HL-60 (cell line): ENCODE data around the gene TGM4.

ENCODE experiments used
- DNase-seq, 2 experiments: peaks; one replicate each; pipeline ENCODE4 v3.0.0-alpha.2; 2010 to 2020; ENCODE audit warnings: low read depth in 1 of 2, low spot score in 1 of 2
- H3K27ac ChIP-seq: fragments of 250-450 bp; sonication (Bioruptor Pico); replicated peaks from 2 replicates; pipeline ENCODE4 v1.5.1; 2020; ENCODE audit warnings: mild to moderate bottlenecking, moderate library complexity
- H3K27me3 ChIP-seq: fragments of 250-450 bp; sonication (Bioruptor Pico); 2 replicates; pipeline ENCODE4 v1.5.1; 2021; ENCODE audit warnings: mild to moderate bottlenecking, moderate library complexity; ENCODE audit not compliant: insufficient read depth, poor library complexity, severe bottlenecking
- H3K4me3 ChIP-seq: replicated peaks from 2 replicates; pipeline ENCODE4 v1.5.1; 2011; ENCODE audit warnings: mild to moderate bottlenecking, control low read depth, low read length; ENCODE audit not compliant: insufficient read depth
- GABPA ChIP-seq: IDR thresholded peaks from 2 replicates; pipeline ENCODE4 v1.6.1; 2012; ENCODE audit warnings: low read depth
- POLR2AphosphoS5 ChIP-seq: IDR thresholded peaks from 2 replicates; pipeline ENCODE4 v1.6.1; 2012; ENCODE audit warnings: low read depth
- REST ChIP-seq: IDR thresholded peaks from 2 replicates; pipeline ENCODE4 v1.6.1; 2012; ENCODE audit warnings: low read depth; ENCODE audit not compliant: insufficient replicate concordance
- SPI1 ChIP-seq: IDR thresholded peaks from 2 replicates; pipeline ENCODE4 v1.6.1; 2012; ENCODE audit warnings: low read depth, mild to moderate bottlenecking, borderline replicate concordance
- TF ChIP-seq, protein P1 (sequence below): IDR thresholded peaks from one replicate; pipeline ENCODE4 v1.5.1; 2011; ENCODE audit warnings: low read length, control low read depth, inconsistent platforms; ENCODE audit not compliant: insufficient read depth

TGM4 gene

GRCh38 chr3:44903314-44903713 lies 28.9 kb downstream of the TGM4 start:
- no peak overlapping the region for H3K4me3 ChIP-seq
- no peak for DNase-seq
- H3K27me3 ChIP-seq = no peaks in the 10 kb centered on the region
- TF ChIP-seq, protein P1, sequence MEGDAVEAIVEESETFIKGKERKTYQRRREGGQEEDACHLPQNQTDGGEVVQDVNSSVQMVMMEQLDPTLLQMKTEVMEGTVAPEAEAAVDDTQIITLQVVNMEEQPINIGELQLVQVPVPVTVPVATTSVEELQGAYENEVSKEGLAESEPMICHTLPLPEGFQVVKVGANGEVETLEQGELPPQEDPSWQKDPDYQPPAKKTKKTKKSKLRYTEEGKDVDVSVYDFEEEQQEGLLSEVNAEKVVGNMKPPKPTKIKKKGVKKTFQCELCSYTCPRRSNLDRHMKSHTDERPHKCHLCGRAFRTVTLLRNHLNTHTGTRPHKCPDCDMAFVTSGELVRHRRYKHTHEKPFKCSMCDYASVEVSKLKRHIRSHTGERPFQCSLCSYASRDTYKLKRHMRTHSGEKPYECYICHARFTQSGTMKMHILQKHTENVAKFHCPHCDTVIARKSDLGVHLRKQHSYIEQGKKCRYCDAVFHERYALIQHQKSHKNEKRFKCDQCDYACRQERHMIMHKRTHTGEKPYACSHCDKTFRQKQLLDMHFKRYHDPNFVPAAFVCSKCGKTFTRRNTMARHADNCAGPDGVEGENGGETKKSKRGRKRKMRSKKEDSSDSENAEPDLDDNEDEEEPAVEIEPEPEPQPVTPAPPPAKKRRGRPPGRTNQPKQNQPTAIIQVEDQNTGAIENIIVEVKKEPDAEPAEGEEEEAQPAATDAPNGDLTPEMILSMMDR = no peak
- no peak for TF ChIP-seq SPI1
- no peak for TF ChIP-seq GABPA
- no peak for TF ChIP-seq POLR2AphosphoS5
- H3K27ac ChIP-seq = no peak overlapping the region

GRCh38 chr3:44903751-44904150 lies 29.3 kb downstream of the TGM4 start:
- Histone ChIP-seq H3K4me3 (no peak overlapping the region), H3K27me3 (no peaks in the 10 kb centered on the region), H3K27ac (no peak overlapping the region)
- no peak for DNase-seq
- TF ChIP-seq GABPA (no peak), REST (no peak), SPI1 (no peak), POLR2AphosphoS5 (no peak)
- TF ChIP-seq, protein P1 = no peak

DNA sequence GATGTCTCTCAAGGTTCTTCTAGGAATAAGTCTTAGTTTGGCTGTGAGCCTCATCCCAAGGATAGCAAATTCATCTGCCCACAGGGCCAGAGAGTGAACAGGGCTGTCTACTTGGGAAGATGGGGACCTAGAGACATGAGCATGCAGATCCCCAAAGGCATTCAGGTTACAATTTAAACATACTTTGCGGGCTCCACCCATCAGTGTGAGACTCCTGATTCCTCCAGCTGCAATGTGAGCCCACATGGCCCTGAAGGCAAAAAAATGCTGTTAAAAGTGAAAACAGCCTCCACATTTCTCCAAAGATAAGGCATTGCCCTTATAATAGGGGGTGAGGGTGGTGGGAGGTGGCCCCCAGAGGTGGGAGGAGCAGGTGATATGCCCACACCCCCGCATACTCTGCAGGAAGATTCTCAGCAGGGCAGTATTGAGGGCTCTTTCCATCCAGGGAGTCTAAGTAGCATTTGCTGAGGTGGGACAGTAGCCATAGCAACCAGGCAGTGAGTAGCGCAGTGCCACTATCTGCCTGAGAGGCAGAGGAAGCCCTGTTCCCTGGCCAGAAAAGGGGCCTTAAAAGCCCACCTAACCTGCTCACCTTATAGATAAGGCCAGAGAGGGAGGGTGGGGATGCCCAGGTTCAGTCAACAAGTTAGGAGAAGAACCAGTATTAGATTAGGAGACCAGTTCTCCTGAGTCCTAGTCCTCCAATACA lies 31.2 kb downstream of the TGM4 start:
- Histone ChIP-seq H3K27me3 (no peaks in the 10 kb centered on the region), H3K4me3 (no peak overlapping the region), H3K27ac (no peak overlapping the region)
- DNase-seq = no peak
- TF ChIP-seq POLR2AphosphoS5 (no peak), GABPA (no peak), REST (no peak), SPI1 (no peak)
- TF ChIP-seq, protein P1 = no peak

DNA sequence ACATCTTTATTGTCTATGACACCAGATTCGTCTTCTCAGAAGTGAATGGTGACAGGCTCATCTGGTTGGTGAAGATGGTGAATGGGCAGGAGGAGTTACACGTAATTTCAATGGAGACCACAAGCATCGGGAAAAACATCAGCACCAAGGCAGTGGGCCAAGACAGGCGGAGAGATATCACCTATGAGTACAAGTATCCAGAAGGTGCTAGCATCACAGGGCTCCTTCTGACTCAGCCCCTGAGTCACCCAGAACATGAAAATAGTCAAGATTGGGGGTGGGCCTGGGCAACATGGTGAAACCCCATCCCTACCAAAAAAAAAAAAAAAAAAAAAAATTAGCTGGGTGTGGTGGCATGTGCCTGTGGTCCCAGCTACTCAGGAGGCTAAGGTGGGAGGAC lies 32.6 kb downstream of the TGM4 start:
- no peak for TF ChIP-seq REST
- TF ChIP-seq GABPA = no peak
- TF ChIP-seq, protein P1 = no peak
- no peak for TF ChIP-seq POLR2AphosphoS5
- TF ChIP-seq SPI1 = no peak
- H3K27ac ChIP-seq = no peak overlapping the region
- no peak for DNase-seq

More for the DNA sequence above, 32.6 kb downstream of the TGM4 start:
- Histone ChIP-seq H3K27me3 (no peaks in the 10 kb centered on the region), H3K4me3 (no peak overlapping the region)
